ENCODE measurements around the gene CNGA4. TPM values are rescaled to one million over a fixed set of nuclear protein-coding genes. Genes with fewer than 3 reads are reported as not detected.

The CNGA4 gene
- polyA plus RNA-seq, 1 donor from 2014 or later, result not detected

GRCh38 chr11:6194065-6194581 lies 44.8 kb upstream of the CNGA4 start:
- TF ChIP-seq MXI1 (conservative IDR thresholded peaks at IDR 0.05; ENCODE audit: poor library complexity, severe bottlenecking) (no peak), RAD21 (conservative IDR thresholded peaks at IDR 0.05) (no peak), POLR2AphosphoS5 (IDR thresholded peaks at IDR 0.05) (no peak)
- TF ChIP-seq, protein P1, sequence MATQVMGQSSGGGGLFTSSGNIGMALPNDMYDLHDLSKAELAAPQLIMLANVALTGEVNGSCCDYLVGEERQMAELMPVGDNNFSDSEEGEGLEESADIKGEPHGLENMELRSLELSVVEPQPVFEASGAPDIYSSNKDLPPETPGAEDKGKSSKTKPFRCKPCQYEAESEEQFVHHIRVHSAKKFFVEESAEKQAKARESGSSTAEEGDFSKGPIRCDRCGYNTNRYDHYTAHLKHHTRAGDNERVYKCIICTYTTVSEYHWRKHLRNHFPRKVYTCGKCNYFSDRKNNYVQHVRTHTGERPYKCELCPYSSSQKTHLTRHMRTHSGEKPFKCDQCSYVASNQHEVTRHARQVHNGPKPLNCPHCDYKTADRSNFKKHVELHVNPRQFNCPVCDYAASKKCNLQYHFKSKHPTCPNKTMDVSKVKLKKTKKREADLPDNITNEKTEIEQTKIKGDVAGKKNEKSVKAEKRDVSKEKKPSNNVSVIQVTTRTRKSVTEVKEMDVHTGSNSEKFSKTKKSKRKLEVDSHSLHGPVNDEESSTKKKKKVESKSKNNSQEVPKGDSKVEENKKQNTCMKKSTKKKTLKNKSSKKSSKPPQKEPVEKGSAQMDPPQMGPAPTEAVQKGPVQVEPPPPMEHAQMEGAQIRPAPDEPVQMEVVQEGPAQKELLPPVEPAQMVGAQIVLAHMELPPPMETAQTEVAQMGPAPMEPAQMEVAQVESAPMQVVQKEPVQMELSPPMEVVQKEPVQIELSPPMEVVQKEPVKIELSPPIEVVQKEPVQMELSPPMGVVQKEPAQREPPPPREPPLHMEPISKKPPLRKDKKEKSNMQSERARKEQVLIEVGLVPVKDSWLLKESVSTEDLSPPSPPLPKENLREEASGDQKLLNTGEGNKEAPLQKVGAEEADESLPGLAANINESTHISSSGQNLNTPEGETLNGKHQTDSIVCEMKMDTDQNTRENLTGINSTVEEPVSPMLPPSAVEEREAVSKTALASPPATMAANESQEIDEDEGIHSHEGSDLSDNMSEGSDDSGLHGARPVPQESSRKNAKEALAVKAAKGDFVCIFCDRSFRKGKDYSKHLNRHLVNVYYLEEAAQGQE (IDR thresholded peaks at IDR 0.05; ENCODE audit: borderline replicate concordance), result no peak

DNA sequence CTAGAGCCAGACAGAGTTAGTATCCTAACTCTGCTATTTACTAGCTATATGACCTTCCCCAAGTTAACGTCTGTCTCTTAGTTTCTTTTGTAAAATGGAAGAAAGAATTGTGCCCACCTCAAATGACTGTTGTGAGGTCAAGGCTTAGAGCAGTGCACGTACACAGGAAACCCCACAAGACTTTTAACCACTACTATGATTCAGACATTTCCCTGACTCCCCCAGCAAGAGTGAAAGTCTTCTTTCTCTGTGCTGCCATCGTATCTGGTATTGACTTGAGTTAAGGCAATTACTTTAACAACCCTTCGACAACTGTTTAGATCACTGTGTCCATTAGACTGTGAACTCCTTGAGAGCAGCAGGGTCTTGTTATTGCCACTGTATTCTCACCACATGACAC lies 42.5 kb upstream of the CNGA4 start:
- no peak overlapping the region for H3K9ac ChIP-seq (ENCODE audit: low read length)
- TF ChIP-seq SMC3 (conservative IDR thresholded peaks at IDR 0.05; ENCODE audit: poor library complexity), result no peak
- no peak for TF ChIP-seq TAF1 (IDR thresholded peaks at IDR 0.05; ENCODE audit: low read depth)
- TF ChIP-seq EP300 (conservative IDR thresholded peaks at IDR 0.05; ENCODE audit: poor library complexity, severe bottlenecking), result no peak
- no peak overlapping the region for H2AFZ ChIP-seq (ENCODE audit: low read depth, low read length)
- no peaks in the 10 kb centered on the region for H3K27me3 ChIP-seq (ENCODE audit: insufficient read depth, low read depth, low read length)
- H3K4me3 ChIP-seq (ENCODE audit: low read length), result no peak overlapping the region
- no peak overlapping the region for H3K4me2 ChIP-seq (ENCODE audit: low read length)
- H3K79me2 ChIP-seq (replicated peaks; ENCODE audit: insufficient read depth, low read length), result no peaks in the 10 kb centered on the region
- H3K27ac ChIP-seq (ENCODE audit: low read length), result no peak overlapping the region
- no peaks in the 10 kb centered on the region for H3F3A ChIP-seq (ENCODE audit: insufficient read depth, low read length, poor library complexity, severe bottlenecking)
- H3K9me3 ChIP-seq (ENCODE audit: low read length), result no peaks in the 10 kb centered on the region
- H3K9me2 ChIP-seq (ENCODE audit: insufficient read depth, low read length), result no peaks in the 10 kb centered on the region
- no peaks in the 10 kb centered on the region for H3K36me3 ChIP-seq (ENCODE audit: insufficient read depth, low read length)
- no peaks in the 10 kb centered on the region for H4K20me1 ChIP-seq (ENCODE audit: insufficient read depth)

More at GRCh38 chr11:6194065-6194581, 44.8 kb upstream of the CNGA4 start:
- no peak overlapping the region for H3K4me2 ChIP-seq (ENCODE audit: low read length)
- H3K9me3 ChIP-seq (ENCODE audit: low read length), result no peaks in the 10 kb centered on the region
- H4K20me1 ChIP-seq (ENCODE audit: insufficient read depth), result no peaks in the 10 kb centered on the region
- no peak overlapping the region for H3K4me3 ChIP-seq (ENCODE audit: low read length)
- no peaks in the 10 kb centered on the region for H3K9me2 ChIP-seq (ENCODE audit: insufficient read depth, low read length)
- no peak overlapping the region for H2AFZ ChIP-seq (ENCODE audit: low read depth, low read length)
- H3K27me3 ChIP-seq (ENCODE audit: insufficient read depth, low read depth, low read length), result no peaks in the 10 kb centered on the region
- no peak overlapping the region for H3K27ac ChIP-seq (ENCODE audit: low read length)
- H3K79me2 ChIP-seq (replicated peaks; ENCODE audit: insufficient read depth, low read length), result no peaks in the 10 kb centered on the region
- no peak overlapping the region for H3K9ac ChIP-seq (ENCODE audit: low read length)
- no peaks in the 10 kb centered on the region for H3K36me3 ChIP-seq (ENCODE audit: insufficient read depth, low read length)
- no peaks in the 10 kb centered on the region for H3F3A ChIP-seq (ENCODE audit: insufficient read depth, low read length, poor library complexity, severe bottlenecking)

- H4K20me1 ChIP-seq (ENCODE audit: insufficient read depth), result no peaks in the 10 kb centered on the region
- no peaks in the 10 kb centered on the region for H3K27me3 ChIP-seq (ENCODE audit: insufficient read depth, low read depth, low read length)
- no peak overlapping the region for H3K27ac ChIP-seq (ENCODE audit: low read length)
- H3K4me2 ChIP-seq (ENCODE audit: low read length), result no peak overlapping the region
- no peak overlapping the region for H3K9ac ChIP-seq (ENCODE audit: low read length)
- no peaks in the 10 kb centered on the region for H3K9me3 ChIP-seq (ENCODE audit: low read length)
- no peaks in the 10 kb centered on the region for H3F3A ChIP-seq (ENCODE audit: insufficient read depth, low read length, poor library complexity, severe bottlenecking)
- no peak overlapping the region for H3K4me3 ChIP-seq (ENCODE audit: low read length)
- H3K9me2 ChIP-seq (ENCODE audit: insufficient read depth, low read length), result no peaks in the 10 kb centered on the region
- H2AFZ ChIP-seq (ENCODE audit: low read depth, low read length), result no peak overlapping the region
- no peaks in the 10 kb centered on the region for H3K36me3 ChIP-seq (ENCODE audit: insufficient read depth, low read length)
- TF ChIP-seq MXI1 (conservative IDR thresholded peaks at IDR 0.05; ENCODE audit: poor library complexity, severe bottlenecking), result no peak
- TF ChIP-seq SMC3 (conservative IDR thresholded peaks at IDR 0.05; ENCODE audit: poor library complexity), result no peak
- TF ChIP-seq EZH2 (IDR thresholded peaks at IDR 0.05; ENCODE audit: borderline replicate concordance, insufficient read depth, low read length, poor library complexity, severe bottlenecking), result no peak
- TF ChIP-seq POLR2AphosphoS5 (IDR thresholded peaks at IDR 0.05), result no peak
- no peak for TF ChIP-seq TAF1 (IDR thresholded peaks at IDR 0.05; ENCODE audit: low read depth)
- no peak for TF ChIP-seq RAD21 (conservative IDR thresholded peaks at IDR 0.05)
- TF ChIP-seq CTCF (IDR thresholded peaks at IDR 0.05; ENCODE audit: poor library complexity, severe bottlenecking), result no peak
- TF ChIP-seq EP300 (conservative IDR thresholded peaks at IDR 0.05; ENCODE audit: poor library complexity, severe bottlenecking), result no peak
- TF ChIP-seq, protein P1 (IDR thresholded peaks at IDR 0.05; ENCODE audit: borderline replicate concordance), result no peak
- no peaks in the 10 kb centered on the region for H3K79me2 ChIP-seq (replicated peaks; ENCODE audit: insufficient read depth, low read length)
Observed at GRCh38 chr11:6197466-6198200, 41.3 kb upstream of the CNGA4 start.
